Activated naive CD4-positive, alpha-beta T cell treated with anti-CD3 and anti-CD28 coated beads, Interleukin-2, amount 50 U/mL, for 16 hours (primary cell): ENCODE results near the gene MPPED1.

Experiments used
- DNase-seq: peaks from one replicate; pipeline ENCODE4 v3.0.0-alpha.2; 2020

The MPPED1 gene

GRCh38 chr22:43393132-43393843 is 18.5 kb upstream of the MPPED1 start:
- DNase-seq: no peak

- no peak for DNase-seq
These were observed 17.9 kb upstream of the MPPED1 start for GRCh38 chr22:43393844-43394474.

- no peak for DNase-seq
These were observed 16.6 kb upstream of the MPPED1 start for GRCh38 chr22:43395086-43395695.

- DNase-seq: no peak
These were observed 15.4 kb upstream of the MPPED1 start for GRCh38 chr22:43396321-43396933.

GRCh38 chr22:43396934-43397457 is 14.8 kb upstream of the MPPED1 start:
- no peak for DNase-seq

GRCh38 chr22:43397766-43398165 is 14.0 kb upstream of the MPPED1 start:
- no peak for DNase-seq

GRCh38 chr22:43398246-43398645 is 13.6 kb upstream of the MPPED1 start:
- DNase-seq: no peak

- no peak for DNase-seq
These were observed 12.9 kb upstream of the MPPED1 start for GRCh38 chr22:43398910-43399309.

GRCh38 chr22:43399338-43399979 is 12.4 kb upstream of the MPPED1 start:
- DNase-seq: no peak

- no peak for DNase-seq
These were observed 11.8 kb upstream of the MPPED1 start for GRCh38 chr22:43399980-43400358.

GRCh38 chr22:43400449-43400848 is 11.4 kb upstream of the MPPED1 start:
- DNase-seq: no peak

GRCh38 chr22:43401233-43401632 is 10.6 kb upstream of the MPPED1 start:
- no peak for DNase-seq

- DNase-seq: no peak
These were observed 10.2 kb upstream of the MPPED1 start for GRCh38 chr22:43401661-43402060.

GRCh38 chr22:43402128-43402527 is 9.7 kb upstream of the MPPED1 start:
- no peak for DNase-seq

- no peak for DNase-seq
These were observed 7.0 kb upstream of the MPPED1 start for GRCh38 chr22:43404673-43405385.

GRCh38 chr22:43406186-43406790 is 5.5 kb upstream of the MPPED1 start:
- DNase-seq: no peak

- DNase-seq: no peak
These were observed 4.2 kb upstream of the MPPED1 start for GRCh38 chr22:43407591-43407990.

GRCh38 chr22:43408009-43408408 is 3.8 kb upstream of the MPPED1 start:
- no peak for DNase-seq

GRCh38 chr22:43409046-43409445 is 2.8 kb upstream of the MPPED1 start:
- no peak for DNase-seq

- no peak for DNase-seq
These were observed 2.0 kb upstream of the MPPED1 start for GRCh38 chr22:43409800-43410199.

- no peak for DNase-seq
These were observed 560 bp upstream of the MPPED1 start for GRCh38 chr22:43411040-43411868.
